Keratinocyte (primary cell): ENCODE results near the gene IL4R. TPM values are rescaled to one million over a fixed set of nuclear protein-coding genes. Genes with fewer than 3 reads are reported as not detected.

ENCODE experiments used
- DNase-seq: peaks from one replicate; pipeline ENCODE4 v3.0.0-alpha.2; 2011; ENCODE audit warnings: low read depth, missing footprints, low spot score
- FAIRE-seq: peaks from 2 replicates; lab custom pipeline; 2011; peaks lifted over from hg19 to GRCh38; lab: Jason Lieb, UNC
- H2AFZ ChIP-seq: 2 replicates; pipeline ENCODE4 v1.6.0; 2012; ENCODE audit warnings: low read length, control low read depth, inconsistent platforms; ENCODE audit not compliant: control insufficient read depth
- H3K27ac ChIP-seq: 2 replicates; pipeline ENCODE4 v1.5.1; 2011; ENCODE audit warnings: low read length; ENCODE audit not compliant: control insufficient read depth, insufficient read depth
- H3K27me3 ChIP-seq: 3 replicates; pipeline ENCODE4 v1.6.0; 2011; ENCODE audit warnings: low read length; ENCODE audit not compliant: control insufficient read depth, insufficient read depth; ENCODE audit errors: extremely low read depth
- H3K36me3 ChIP-seq, 2 experiments: 2 replicates in 1 of 2; 3 replicates in 1 of 2; pipeline ENCODE4 v1.5.1; 2011; ENCODE audit warnings: low read length in 2 of 2, mild to moderate bottlenecking in 1 of 2; ENCODE audit not compliant: control insufficient read depth in 2 of 2, insufficient read depth in 2 of 2; ENCODE audit errors: extremely low read depth in 1 of 2
- H3K4me1 ChIP-seq: 3 replicates; pipeline ENCODE4 v1.5.1; 2011; ENCODE audit warnings: low read length; ENCODE audit not compliant: control insufficient read depth, insufficient read depth; ENCODE audit errors: extremely low read depth
- H3K4me2 ChIP-seq: 3 replicates; pipeline ENCODE4 v1.6.0; 2011; ENCODE audit warnings: low read depth, low read length; ENCODE audit not compliant: control insufficient read depth, insufficient read depth; ENCODE audit errors: extremely low read depth
- H3K4me3 ChIP-seq, 3 experiments: fragments of 200-600 bp in 1 of 3; sonication (generic) in 1 of 3; 2 replicates in 2 of 3; 3 replicates in 1 of 3; pipeline ENCODE4 v1.5.1; 2011 to 2016; ENCODE audit warnings: low read length in 3 of 3, mild to moderate bottlenecking in 3 of 3, control low read depth in 2 of 3, inconsistent platforms in 1 of 3, low read depth in 1 of 3, mixed read lengths in 1 of 3, mixed run types in 1 of 3, moderate library complexity in 1 of 3; ENCODE audit not compliant: control insufficient read depth in 2 of 3, insufficient read depth in 2 of 3; ENCODE audit errors: extremely low read depth in 1 of 3
- H3K79me2 ChIP-seq: 2 replicates; pipeline ENCODE4 v1.6.0; 2012; ENCODE audit warnings: low read length; ENCODE audit not compliant: control insufficient read depth, insufficient read depth
- H3K9ac ChIP-seq: 3 replicates; pipeline ENCODE4 v1.6.0; 2011; ENCODE audit warnings: low read length; ENCODE audit not compliant: control insufficient read depth, insufficient read depth; ENCODE audit errors: extremely low read depth
- H3K9me1 ChIP-seq: 3 replicates; pipeline ENCODE4 v1.6.0; 2011; ENCODE audit warnings: low read length; ENCODE audit not compliant: control insufficient read depth, insufficient read depth; ENCODE audit errors: extremely low read depth
- H3K9me3 ChIP-seq: 2 replicates; pipeline ENCODE4 v1.5.1; 2012; ENCODE audit warnings: low read depth, low read length; ENCODE audit not compliant: control insufficient read depth
- H4K20me1 ChIP-seq: 3 replicates; pipeline ENCODE4 v1.6.0; 2011; ENCODE audit warnings: low read length; ENCODE audit not compliant: control insufficient read depth, insufficient read depth; ENCODE audit errors: extremely low read depth
- CTCF ChIP-seq, 3 experiments: IDR thresholded peaks in 1 of 3; conservative IDR thresholded peaks in 1 of 3; optimal IDR thresholded peaks in 1 of 3; 2 replicates in 2 of 3; 3 replicates in 1 of 3; pipeline versions ENCODE3 to v1.5.1; 2011; ENCODE audit warnings: low read length in 3 of 3, mild to moderate bottlenecking in 3 of 3, moderate library complexity in 2 of 3, control low read depth in 1 of 3, inconsistent platforms in 1 of 3; ENCODE audit not compliant: insufficient read depth in 2 of 3; ENCODE audit errors: extremely low read depth in 1 of 3
- EZH2 ChIP-seq: IDR thresholded peaks from one replicate; pipeline ENCODE4 v1.6.1; 2012; ENCODE audit warnings: inconsistent platforms, mild to moderate bottlenecking, low read length, moderate library complexity
- dilution Hi-C: fragments of 300-500 bp; cut with MboI; formaldehyde crosslinking; loops from one replicate; pipeline ENCODE4 v1.7.0; 2020; ENCODE audit warnings: low sequenced_read_pairs; ENCODE audit not compliant: extremely low pct_ligation_motif_present
- polyA plus RNA-seq, 5 experiments: library from polyadenylated mRNA; depleted of rRNA in 3 of 5; stranded (reverse) in 3 of 5; stranded (forward) in 1 of 5; unstranded in 1 of 5; fragments of >200 nt; gene quantifications; 1 replicate in 1 of 5; 2 replicates in 3 of 5; 3 replicates in 1 of 5; pipeline versions ENCODE4 v1.2.1 to v1.2.3, GENCODE V29; 2011 to 2012; ENCODE audit warnings: missing spikeins in 2 of 5, low read depth in 1 of 5, low replicate concordance in 1 of 5

The IL4R gene
- polyA plus RNA-seq, 1 donor (not counting 4 experiments of a cell fraction or from before 2014, with no cell fraction given): 60.5 TPM

- DNase-seq: peak; percentile 84
- Histone ChIP-seq H3K27me3 (no peaks in the 10 kb centered on the region), H3K9me3 (no peaks in the 10 kb centered on the region), H3K4me3 (peak overlapping the region in 2 of 3 experiments; percentile 49 to 59), H3K36me3 (peaks cover 0 to 14% of the 10 kb centered on the region in 2 experiments), H3K9ac (peak overlapping the region; percentile 69), H4K20me1 (no peaks in the 10 kb centered on the region), H2AFZ (no peak overlapping the region), H3K4me1 (peaks cover 79% of the 10 kb centered on the region), H3K9me1 (peaks cover 3% of the 10 kb centered on the region), H3K79me2 (peaks cover 64% of the 10 kb centered on the region), H3K27ac (peak overlapping the region; percentile 90), H3K4me2 (peak overlapping the region; percentile 96)
- TF ChIP-seq EZH2 (no peak), CTCF (optimal IDR thresholded peaks at IDR 0.05 in 1 of 3, IDR thresholded peaks at IDR 0.05 in 1 of 3, conservative IDR thresholded peaks at IDR 0.05 in 1 of 3; ENCODE audit: extremely low read depth in 1 of 3, insufficient read depth in 2 of 3, low read length in 3 of 3) (no peak)
- dilution Hi-C loops: no loop called here
- FAIRE-seq: peak; percentile 96
These were observed 4.8 kb downstream of the IL4R start for GRCh38 chr16:27318392-27319256.

DNA sequence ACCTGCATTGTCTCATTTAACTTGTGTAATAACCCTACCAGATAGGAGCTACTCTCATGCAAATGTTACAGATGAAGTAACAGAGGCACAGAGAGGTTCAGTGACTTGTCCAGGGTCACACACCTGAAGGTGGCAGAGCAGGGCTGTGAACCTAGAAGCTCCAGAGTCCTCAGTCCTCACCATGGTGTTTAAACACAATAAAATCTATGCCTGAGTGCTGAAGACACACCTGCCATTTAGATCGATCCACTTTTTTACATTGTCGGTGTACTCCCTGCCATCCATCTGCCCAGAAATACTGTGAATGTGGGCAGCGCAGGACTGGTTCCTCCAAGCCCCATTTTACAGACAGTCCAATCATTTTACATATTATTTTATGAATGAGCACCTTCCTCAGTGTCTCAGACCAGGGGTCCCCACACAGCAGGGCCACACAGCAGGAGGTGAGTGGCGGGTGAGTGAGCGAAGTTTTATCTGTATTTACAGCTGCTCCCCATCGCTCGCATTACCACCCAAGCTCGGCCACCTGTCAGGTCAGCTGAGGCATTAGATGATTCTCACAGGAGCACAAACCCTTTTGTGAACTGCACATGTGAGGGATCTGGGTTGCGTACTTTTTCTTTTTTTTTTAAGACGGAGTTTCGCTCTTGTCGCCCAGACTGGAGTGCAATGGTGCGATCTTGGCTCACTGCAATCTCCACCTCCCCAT, 5.6 kb downstream of the IL4R start:
- H4K20me1 ChIP-seq: no peaks in the 10 kb centered on the region
- peak overlapping the region in 1 of 3 experiments; percentile 49 for H3K4me3 ChIP-seq
- H3K9ac ChIP-seq: peak overlapping the region; percentile 69
- no peaks in the 10 kb centered on the region for H3K9me3 ChIP-seq
- H3K27me3 ChIP-seq: no peaks in the 10 kb centered on the region
- dilution Hi-C loops: no loop called here
- peak overlapping the region; percentile 90 for H3K27ac ChIP-seq
- H3K79me2 ChIP-seq: peaks cover 67% of the 10 kb centered on the region
- FAIRE-seq (no peak), DNase-seq (no peak)
- H3K4me2 ChIP-seq: peak overlapping the region; percentile 96
- peaks cover 87% of the 10 kb centered on the region for H3K4me1 ChIP-seq
- H3K9me1 ChIP-seq: peaks cover 6% of the 10 kb centered on the region
- peak in 1 of 3 experiments; percentile 0 for TF ChIP-seq CTCF (optimal IDR thresholded peaks at IDR 0.05 in 1 of 3, IDR thresholded peaks at IDR 0.05 in 1 of 3, conservative IDR thresholded peaks at IDR 0.05 in 1 of 3; ENCODE audit: extremely low read depth in 1 of 3, insufficient read depth in 2 of 3, low read length in 3 of 3)
- no peak for TF ChIP-seq EZH2
- H3K36me3 ChIP-seq: peaks cover 0 to 21% of the 10 kb centered on the region in 2 experiments
- no peak overlapping the region for H2AFZ ChIP-seq
